ENCODE data around the gene CMTM7. TPM values are rescaled to one million over a fixed set of nuclear protein-coding genes. Genes with fewer than 3 reads are reported as not detected.
"Not testable (repeated sequence)": the region's sequence is repeated elsewhere in the genome, so short reads cannot be mapped to it uniquely, and the experiment has no call there.

The CMTM7 gene
- total and polyA plus RNA-seq, 4 donors = 4.4 to 20.6 (median 11.6) TPM

- Histone ChIP-seq H3K4me1 (ENCODE audit: control insufficient read depth, insufficient read depth, low read length) (no peaks in the 10 kb centered on the region), H3K36me3 (ENCODE audit: control insufficient read depth, insufficient read depth, low read length) (no peaks in the 10 kb centered on the region), H3K27me3 (ENCODE audit: control insufficient read depth, insufficient read depth, low read length) (peaks cover 15% of the 10 kb centered on the region), H3K9me3 (ENCODE audit: control insufficient read depth, insufficient read depth, low read length) (no peaks in the 10 kb centered on the region), H3K27ac (ENCODE audit: low read depth, low read length) (peak overlapping the region; percentile 26), H3K4me3 (ENCODE audit: low read depth, low read length) (no peak overlapping the region)
- WGBS (ENCODE audit: insufficient coverage) = no CpG with 5 or more reads among the region's 2 CpGs
- DNase-seq (ENCODE audit: low read depth in 4 of 6, low spot score in 6 of 6) = no peak
Observed at GRCh38 chr3:32376115-32376514, 15.5 kb upstream of the CMTM7 start.

GRCh38 chr3:32379831-32380500, 11.7 kb upstream of the CMTM7 start:
- H3K27me3 ChIP-seq (ENCODE audit: control insufficient read depth, insufficient read depth, low read length) = peaks cover 9% of the 10 kb centered on the region
- no peaks in the 10 kb centered on the region for H3K36me3 ChIP-seq (ENCODE audit: control insufficient read depth, insufficient read depth, low read length)
- H3K4me1 ChIP-seq (ENCODE audit: control insufficient read depth, insufficient read depth, low read length) = no peaks in the 10 kb centered on the region
- 100% methylated on average over 1 of the region's 10 CpGs for WGBS (ENCODE audit: insufficient coverage)
- H3K4me3 ChIP-seq (ENCODE audit: low read depth, low read length) = no peak overlapping the region
- H3K9me3 ChIP-seq (ENCODE audit: control insufficient read depth, insufficient read depth, low read length) = no peaks in the 10 kb centered on the region
- H3K27ac ChIP-seq (ENCODE audit: low read depth, low read length) = no peak overlapping the region
- DNase-seq (ENCODE audit: low read depth in 4 of 6, low spot score in 6 of 6) = no peak

GRCh38 chr3:32381922-32382321, 9.7 kb upstream of the CMTM7 start:
- no peak overlapping the region for H3K4me3 ChIP-seq (ENCODE audit: low read depth, low read length)
- no peaks in the 10 kb centered on the region for H3K36me3 ChIP-seq (ENCODE audit: control insufficient read depth, insufficient read depth, low read length)
- no peak for DNase-seq (ENCODE audit: low read depth in 4 of 6, low spot score in 6 of 6)
- 90% methylated on average over 1 of the region's 7 CpGs for WGBS (ENCODE audit: insufficient coverage)
- H3K27ac ChIP-seq (ENCODE audit: low read depth, low read length) = no peak overlapping the region
- no peaks in the 10 kb centered on the region for H3K4me1 ChIP-seq (ENCODE audit: control insufficient read depth, insufficient read depth, low read length)
- no peaks in the 10 kb centered on the region for H3K9me3 ChIP-seq (ENCODE audit: control insufficient read depth, insufficient read depth, low read length)
- peaks cover 12% of the 10 kb centered on the region for H3K27me3 ChIP-seq (ENCODE audit: control insufficient read depth, insufficient read depth, low read length)

GRCh38 chr3:32383136-32383711, 8.4 kb upstream of the CMTM7 start:
- 86% methylated on average over 2 of the region's 2 CpGs for WGBS (ENCODE audit: insufficient coverage)
- H3K4me3 ChIP-seq (ENCODE audit: low read depth, low read length) = no peak overlapping the region
- no peaks in the 10 kb centered on the region for H3K4me1 ChIP-seq (ENCODE audit: control insufficient read depth, insufficient read depth, low read length)
- H3K27ac ChIP-seq (ENCODE audit: low read depth, low read length) = no peak overlapping the region
- peaks cover 10% of the 10 kb centered on the region for H3K27me3 ChIP-seq (ENCODE audit: control insufficient read depth, insufficient read depth, low read length)
- H3K36me3 ChIP-seq (ENCODE audit: control insufficient read depth, insufficient read depth, low read length) = no peaks in the 10 kb centered on the region
- DNase-seq (ENCODE audit: low read depth in 4 of 6, low spot score in 6 of 6) = no peak
- no peaks in the 10 kb centered on the region for H3K9me3 ChIP-seq (ENCODE audit: control insufficient read depth, insufficient read depth, low read length)

- Histone ChIP-seq H3K27me3 (ENCODE audit: control insufficient read depth, insufficient read depth, low read length) (peaks cover 13% of the 10 kb centered on the region), H3K4me3 (ENCODE audit: low read depth, low read length) (no peak overlapping the region), H3K9me3 (ENCODE audit: control insufficient read depth, insufficient read depth, low read length) (no peaks in the 10 kb centered on the region), H3K4me1 (ENCODE audit: control insufficient read depth, insufficient read depth, low read length) (no peaks in the 10 kb centered on the region), H3K27ac (ENCODE audit: low read depth, low read length) (no peak overlapping the region), H3K36me3 (ENCODE audit: control insufficient read depth, insufficient read depth, low read length) (no peaks in the 10 kb centered on the region)
- no CpG with 5 or more reads among the region's 5 CpGs for WGBS (ENCODE audit: insufficient coverage)
- peak in 1 of 6 donors; percentile 79 for DNase-seq (ENCODE audit: low read depth in 4 of 6, low spot score in 6 of 6)
Observed at GRCh38 chr3:32384938-32385337, 6.7 kb upstream of the CMTM7 start.

- no peak overlapping the region for H3K4me3 ChIP-seq (ENCODE audit: low read depth, low read length)
- H3K27ac ChIP-seq (ENCODE audit: low read depth, low read length) = no peak overlapping the region
- H3K4me1 ChIP-seq (ENCODE audit: control insufficient read depth, insufficient read depth, low read length) = peaks cover 10% of the 10 kb centered on the region
- H3K36me3 ChIP-seq (ENCODE audit: control insufficient read depth, insufficient read depth, low read length) = no peaks in the 10 kb centered on the region
- 96% methylated on average over 2 of the region's 2 CpGs for WGBS (ENCODE audit: insufficient coverage)
- no peak for DNase-seq (ENCODE audit: low read depth in 4 of 6, low spot score in 6 of 6)
- H3K9me3 ChIP-seq (ENCODE audit: control insufficient read depth, insufficient read depth, low read length) = no peaks in the 10 kb centered on the region
- peaks cover 33% of the 10 kb centered on the region for H3K27me3 ChIP-seq (ENCODE audit: control insufficient read depth, insufficient read depth, low read length)
Observed at GRCh38 chr3:32387512-32387911, 4.1 kb upstream of the CMTM7 start.

- H3K27me3 ChIP-seq (ENCODE audit: control insufficient read depth, insufficient read depth, low read length) = peaks cover 41% of the 10 kb centered on the region
- not testable (repeated sequence) for H3K36me3 ChIP-seq (ENCODE audit: control insufficient read depth, insufficient read depth, low read length); H3K27ac ChIP-seq (ENCODE audit: low read depth, low read length); H3K9me3 ChIP-seq (ENCODE audit: control insufficient read depth, insufficient read depth, low read length); H3K4me3 ChIP-seq (ENCODE audit: low read depth, low read length); DNase-seq (ENCODE audit: low read depth in 4 of 6, low spot score in 6 of 6)
- H3K4me1 ChIP-seq (ENCODE audit: control insufficient read depth, insufficient read depth, low read length) = peaks cover 13% of the 10 kb centered on the region
- no CpG with 5 or more reads among the region's 2 CpGs for WGBS (ENCODE audit: insufficient coverage)
Observed at GRCh38 chr3:32389577-32389976, 2.1 kb upstream of the CMTM7 start.

- DNase-seq (ENCODE audit: low read depth in 4 of 6, low spot score in 6 of 6) = peak in 1 of 6 donors; percentile 41
- no peaks in the 10 kb centered on the region for H3K9me3 ChIP-seq (ENCODE audit: control insufficient read depth, insufficient read depth, low read length)
- WGBS (ENCODE audit: insufficient coverage) = 34% methylated on average over 15 of the region's 18 CpGs
- no peaks in the 10 kb centered on the region for H3K36me3 ChIP-seq (ENCODE audit: control insufficient read depth, insufficient read depth, low read length)
- peaks cover 13% of the 10 kb centered on the region for H3K4me1 ChIP-seq (ENCODE audit: control insufficient read depth, insufficient read depth, low read length)
- peak overlapping the region; percentile 60 for H3K4me3 ChIP-seq (ENCODE audit: low read depth, low read length)
- H3K27ac ChIP-seq (ENCODE audit: low read depth, low read length) = peak overlapping the region; percentile 50
- H3K27me3 ChIP-seq (ENCODE audit: control insufficient read depth, insufficient read depth, low read length) = peaks cover 34% of the 10 kb centered on the region
Observed at GRCh38 chr3:32392536-32393302, 1.1 kb downstream of the CMTM7 start.

- DNase-seq (ENCODE audit: low read depth in 4 of 6, low spot score in 6 of 6) = no peak
- Histone ChIP-seq H3K36me3 (ENCODE audit: control insufficient read depth, insufficient read depth, low read length) (no peaks in the 10 kb centered on the region), H3K9me3 (ENCODE audit: control insufficient read depth, insufficient read depth, low read length) (no peaks in the 10 kb centered on the region), H3K4me3 (ENCODE audit: low read depth, low read length) (no peak overlapping the region), H3K27ac (ENCODE audit: low read depth, low read length) (no peak overlapping the region), H3K4me1 (ENCODE audit: control insufficient read depth, insufficient read depth, low read length) (peaks cover 13% of the 10 kb centered on the region), H3K27me3 (ENCODE audit: control insufficient read depth, insufficient read depth, low read length) (peaks cover 40% of the 10 kb centered on the region)
- no CpG with 5 or more reads among the region's 2 CpGs for WGBS (ENCODE audit: insufficient coverage)
Observed at GRCh38 chr3:32395496-32395895, 3.8 kb downstream of the CMTM7 start.
